Hepatocyte (in vitro differentiated cells): Measurements from ENCODE around the gene MB. TPM values are rescaled to one million over a fixed set of nuclear protein-coding genes. Genes with fewer than 3 reads are reported as not detected.
A peak's percentile ranks its signal among the peaks of the same experiment; 100 is the strongest.

ENCODE experiments used
- DNase-seq: peaks from one replicate; pipeline ENCODE4 v3.0.0-alpha.2; 2016; ENCODE audit warnings: low spot score
- H2AFZ ChIP-seq: fragments of 200-600 bp; sonication (generic); 2 replicates; pipeline ENCODE4 v1.6.0; 2016; ENCODE audit warnings: antibody characterized with exemption, mild to moderate bottlenecking
- H3K27ac ChIP-seq: fragments of 200-600 bp; sonication (generic); 2 replicates; pipeline ENCODE4 v1.5.1; 2016; ENCODE audit warnings: mild to moderate bottlenecking
- H3K27me3 ChIP-seq: fragments of 200-600 bp; sonication (generic); 2 replicates; pipeline ENCODE4 v1.6.1; 2016
- H3K36me3 ChIP-seq: fragments of 200-600 bp; sonication (generic); replicated peaks from 2 replicates; pipeline ENCODE4 v1.5.1; 2016; ENCODE audit warnings: low read depth; ENCODE audit not compliant: insufficient read depth
- H3K4me1 ChIP-seq: fragments of 200-600 bp; sonication (generic); 2 replicates; pipeline ENCODE4 v1.5.1; 2016; ENCODE audit warnings: mild to moderate bottlenecking, moderate library complexity; ENCODE audit not compliant: insufficient read depth
- H3K4me2 ChIP-seq: fragments of 200-600 bp; sonication (generic); 2 replicates; pipeline ENCODE4 v1.6.0; 2016
- H3K4me3 ChIP-seq: fragments of 200-600 bp; sonication (generic); 2 replicates; pipeline ENCODE4 v1.5.1; 2016; ENCODE audit warnings: mild to moderate bottlenecking
- H3K79me2 ChIP-seq: fragments of 200-600 bp; sonication (generic); 2 replicates; pipeline ENCODE4 v1.6.0; 2017; ENCODE audit warnings: mild to moderate bottlenecking
- H3K9me2 ChIP-seq: fragments of 200-600 bp; sonication (generic); replicated peaks from 2 replicates; pipeline ENCODE4 v1.6.0; 2017; ENCODE audit warnings: mild to moderate bottlenecking; ENCODE audit not compliant: insufficient read depth
- H3K9me3 ChIP-seq: fragments of 200-600 bp; sonication (generic); 2 replicates; pipeline ENCODE4 v1.5.1; 2016; ENCODE audit warnings: low read depth, mild to moderate bottlenecking
- H4K20me1 ChIP-seq: fragments of 200-600 bp; sonication (generic); 2 replicates; pipeline ENCODE4 v1.6.0; 2016; ENCODE audit warnings: mild to moderate bottlenecking; ENCODE audit not compliant: insufficient read depth, poor library complexity, severe bottlenecking
- EZH2 ChIP-seq: fragments of 200-600 bp; sonication (generic); IDR thresholded peaks from 2 replicates; pipeline ENCODE4 v1.6.1; 2016; ENCODE audit warnings: antibody characterized with exemption, mild to moderate bottlenecking, borderline replicate concordance
- EZH2phosphoT487 ChIP-seq: fragments of 200-600 bp; sonication (generic); IDR thresholded peaks from one replicate; pipeline ENCODE4 v1.6.1; 2018; ENCODE audit warnings: antibody characterized with exemption, mild to moderate bottlenecking, low read depth, moderate library complexity; ENCODE audit not compliant: unreplicated experiment, severe bottlenecking
- WGBS: methylation state at CpG from one replicate; pipeline ENCODE4 v1.1.6; 2016; ENCODE audit warnings: low lambda C conversion rate; ENCODE audit errors: missing lambda C conversion rate; 5-methylcytosine and 5-hydroxymethylcytosine counted together
- polyA plus RNA-seq: library from polyadenylated mRNA; unstranded; fragments of >200 nt; fragmentation: Nextera tagmentation; extraction: Ambion mirVana; gene quantifications from 2 replicates; pipeline ENCODE4 v1.2.1, GENCODE V29; 2016
- total RNA-seq: library from RNA; depleted of rRNA; stranded (reverse); fragments of >200 nt; gene quantifications from 2 replicates; pipeline ENCODE4 v1.2.3, GENCODE V29; 2014
- TF ChIP-seq, protein P1 (sequence below): fragments of 200-600 bp; sonication (generic); IDR thresholded peaks from 2 replicates; pipeline ENCODE4 v1.5.1; 2016; ENCODE audit warnings: antibody characterized with exemption, mild to moderate bottlenecking; ENCODE audit not compliant: poor library complexity

Gene MB
- total and polyA plus RNA-seq, 2 experiments from 2014 or later = 0.64 TPM; not detected in 1

DNA sequence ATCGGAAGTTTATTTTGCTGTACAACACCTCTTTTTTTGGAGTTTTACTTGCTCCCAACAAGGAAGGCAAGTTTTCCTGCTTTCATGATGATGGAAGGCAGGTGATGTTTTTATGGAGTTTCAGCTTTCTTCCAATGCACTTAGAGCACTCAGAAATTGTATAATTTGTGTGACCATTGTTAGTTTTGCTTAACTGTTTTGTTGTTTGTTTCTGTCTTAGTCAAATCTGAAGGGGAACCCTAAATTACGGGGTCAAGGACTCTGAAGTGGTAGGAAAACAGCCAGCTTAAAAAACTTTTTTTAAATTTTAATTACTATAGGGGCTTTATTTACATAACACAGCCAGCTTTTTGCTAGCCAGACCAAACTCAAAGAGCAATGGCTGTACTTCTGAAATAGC lies 45.8 kb upstream of the MB start:
- Histone ChIP-seq H3K36me3 (no peaks in the 10 kb centered on the region), H3K4me2 (no peak overlapping the region)
- TF ChIP-seq EZH2 (no peak), EZH2phosphoT487 (no peak)
- TF ChIP-seq, protein P1, sequence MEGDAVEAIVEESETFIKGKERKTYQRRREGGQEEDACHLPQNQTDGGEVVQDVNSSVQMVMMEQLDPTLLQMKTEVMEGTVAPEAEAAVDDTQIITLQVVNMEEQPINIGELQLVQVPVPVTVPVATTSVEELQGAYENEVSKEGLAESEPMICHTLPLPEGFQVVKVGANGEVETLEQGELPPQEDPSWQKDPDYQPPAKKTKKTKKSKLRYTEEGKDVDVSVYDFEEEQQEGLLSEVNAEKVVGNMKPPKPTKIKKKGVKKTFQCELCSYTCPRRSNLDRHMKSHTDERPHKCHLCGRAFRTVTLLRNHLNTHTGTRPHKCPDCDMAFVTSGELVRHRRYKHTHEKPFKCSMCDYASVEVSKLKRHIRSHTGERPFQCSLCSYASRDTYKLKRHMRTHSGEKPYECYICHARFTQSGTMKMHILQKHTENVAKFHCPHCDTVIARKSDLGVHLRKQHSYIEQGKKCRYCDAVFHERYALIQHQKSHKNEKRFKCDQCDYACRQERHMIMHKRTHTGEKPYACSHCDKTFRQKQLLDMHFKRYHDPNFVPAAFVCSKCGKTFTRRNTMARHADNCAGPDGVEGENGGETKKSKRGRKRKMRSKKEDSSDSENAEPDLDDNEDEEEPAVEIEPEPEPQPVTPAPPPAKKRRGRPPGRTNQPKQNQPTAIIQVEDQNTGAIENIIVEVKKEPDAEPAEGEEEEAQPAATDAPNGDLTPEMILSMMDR = no peak

DNA sequence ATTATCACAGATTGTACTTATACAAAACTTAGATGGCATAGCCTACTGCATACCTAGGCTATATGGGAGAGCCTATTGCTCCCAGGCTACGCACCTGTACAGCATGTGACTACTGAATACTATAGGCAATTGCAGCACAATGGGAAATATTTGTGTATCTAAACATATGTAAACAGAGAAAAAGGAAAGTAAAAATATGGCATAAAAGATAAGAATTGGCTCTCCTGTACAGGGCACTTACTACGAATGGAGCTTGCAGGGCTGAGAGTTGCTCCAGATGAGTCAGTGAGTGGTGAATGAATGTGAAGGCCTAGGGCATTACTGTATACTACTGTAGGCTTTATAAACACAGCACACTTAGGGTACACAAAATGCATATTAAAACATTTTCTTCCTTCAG lies 44.3 kb upstream of the MB start:
- peaks cover 21% of the 10 kb centered on the region for H3K4me1 ChIP-seq
- H3K27ac ChIP-seq = no peak overlapping the region
- H3K27me3 ChIP-seq = no peaks in the 10 kb centered on the region
- no peak for DNase-seq
- no peak overlapping the region for H3K4me3 ChIP-seq
- TF ChIP-seq EZH2phosphoT487 = no peak
- TF ChIP-seq, protein P1 = no peak
- no peak for TF ChIP-seq EZH2
- WGBS = 72% methylated on average over 2 of the region's 2 CpGs
- no peak overlapping the region for H3K4me2 ChIP-seq
- no peaks in the 10 kb centered on the region for H3K79me2 ChIP-seq
- no peak overlapping the region for H2AFZ ChIP-seq
- H3K9me2 ChIP-seq = no peaks in the 10 kb centered on the region
- H3K9me3 ChIP-seq = peaks cover 13% of the 10 kb centered on the region
- no peaks in the 10 kb centered on the region for H4K20me1 ChIP-seq
- H3K36me3 ChIP-seq = no peaks in the 10 kb centered on the region

More for the DNA sequence above, 45.8 kb upstream of the MB start:
- H3K9me3 ChIP-seq = peaks cover 18% of the 10 kb centered on the region
- no peaks in the 10 kb centered on the region for H3K9me2 ChIP-seq
- H3K27me3 ChIP-seq = no peaks in the 10 kb centered on the region
- WGBS = 77% methylated on average over 2 of the region's 2 CpGs
- no peaks in the 10 kb centered on the region for H4K20me1 ChIP-seq
- peaks cover 10% of the 10 kb centered on the region for H3K4me1 ChIP-seq
- H3K4me3 ChIP-seq = no peak overlapping the region
- no peaks in the 10 kb centered on the region for H3K79me2 ChIP-seq
- H3K27ac ChIP-seq = no peak overlapping the region
- DNase-seq = no peak
- no peak overlapping the region for H2AFZ ChIP-seq

DNA sequence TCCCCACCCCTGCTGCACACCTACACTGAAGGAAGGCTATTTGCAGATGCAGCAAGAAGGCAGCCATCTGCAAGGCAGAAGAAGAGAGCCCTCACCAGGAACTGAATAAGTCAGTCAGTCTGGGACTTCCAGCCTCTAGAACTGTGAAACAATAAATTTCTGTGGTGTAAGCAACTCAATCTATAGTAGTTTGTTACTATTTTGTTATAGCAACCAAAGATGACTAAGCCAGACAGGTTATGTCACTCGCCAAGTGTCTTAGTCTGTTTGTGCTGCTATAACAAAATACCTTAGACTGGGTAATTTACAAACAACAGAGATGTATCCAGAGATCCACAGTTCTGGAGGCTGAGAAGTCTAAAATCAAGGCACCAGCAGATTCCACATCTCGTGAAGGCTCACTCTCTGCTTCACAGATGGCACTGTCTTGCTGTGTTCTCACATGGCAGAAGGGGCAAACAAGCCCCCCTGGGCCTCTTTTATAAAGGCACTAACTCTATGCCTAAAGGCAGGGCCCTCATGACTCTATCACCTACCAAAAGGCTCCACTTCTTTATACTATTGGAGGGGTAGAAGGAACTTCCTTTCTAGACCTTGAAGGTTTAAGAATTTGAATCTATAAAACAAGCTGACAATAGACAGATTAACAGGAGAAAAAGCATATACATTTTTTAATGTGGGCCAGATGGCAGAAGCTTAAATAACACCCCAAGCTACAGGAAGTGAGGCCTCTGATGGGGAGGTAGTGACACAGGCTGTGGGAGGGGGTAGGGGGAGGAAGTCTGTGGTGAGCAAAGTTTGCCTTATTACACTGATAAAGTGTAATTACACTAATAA lies 43.4 kb upstream of the MB start:
- Histone ChIP-seq H3K4me1 (peaks cover 21% of the 10 kb centered on the region), H3K4me3 (no peak overlapping the region), H2AFZ (no peak overlapping the region), H3K4me2 (no peak overlapping the region), H3K36me3 (no peaks in the 10 kb centered on the region), H4K20me1 (no peaks in the 10 kb centered on the region), H3K27me3 (no peaks in the 10 kb centered on the region), H3K27ac (peak overlapping the region; percentile 35), H3K9me3 (peaks cover 6% of the 10 kb centered on the region), H3K9me2 (no peaks in the 10 kb centered on the region), H3K79me2 (no peaks in the 10 kb centered on the region)
- TF ChIP-seq EZH2 (no peak), EZH2phosphoT487 (no peak)
- TF ChIP-seq, protein P1 = no peak
- 88% methylated on average over 2 of the region's 2 CpGs for WGBS
- peak; percentile 38 for DNase-seq
